GM12872 (cell line): ENCODE data around the gene CNTNAP2.

Experiments used
- TF ChIP-seq, protein P1 (sequence below): IDR thresholded peaks from 3 replicates; pipeline ENCODE4 v1.5.1; 2011; ENCODE audit warnings: low read depth, mild to moderate bottlenecking, low read length, moderate library complexity; ENCODE audit not compliant: insufficient read depth

Gene CNTNAP2

GRCh38 chr7:147541261-147541660 is 1424.7 kb downstream of the CNTNAP2 start:
- TF ChIP-seq, protein P1, sequence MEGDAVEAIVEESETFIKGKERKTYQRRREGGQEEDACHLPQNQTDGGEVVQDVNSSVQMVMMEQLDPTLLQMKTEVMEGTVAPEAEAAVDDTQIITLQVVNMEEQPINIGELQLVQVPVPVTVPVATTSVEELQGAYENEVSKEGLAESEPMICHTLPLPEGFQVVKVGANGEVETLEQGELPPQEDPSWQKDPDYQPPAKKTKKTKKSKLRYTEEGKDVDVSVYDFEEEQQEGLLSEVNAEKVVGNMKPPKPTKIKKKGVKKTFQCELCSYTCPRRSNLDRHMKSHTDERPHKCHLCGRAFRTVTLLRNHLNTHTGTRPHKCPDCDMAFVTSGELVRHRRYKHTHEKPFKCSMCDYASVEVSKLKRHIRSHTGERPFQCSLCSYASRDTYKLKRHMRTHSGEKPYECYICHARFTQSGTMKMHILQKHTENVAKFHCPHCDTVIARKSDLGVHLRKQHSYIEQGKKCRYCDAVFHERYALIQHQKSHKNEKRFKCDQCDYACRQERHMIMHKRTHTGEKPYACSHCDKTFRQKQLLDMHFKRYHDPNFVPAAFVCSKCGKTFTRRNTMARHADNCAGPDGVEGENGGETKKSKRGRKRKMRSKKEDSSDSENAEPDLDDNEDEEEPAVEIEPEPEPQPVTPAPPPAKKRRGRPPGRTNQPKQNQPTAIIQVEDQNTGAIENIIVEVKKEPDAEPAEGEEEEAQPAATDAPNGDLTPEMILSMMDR: no peak

- TF ChIP-seq, protein P1: peak; percentile 36; the same call in 2 of the 3 replicates
These were observed 1430.8 kb downstream of the CNTNAP2 start for GRCh38 chr7:147547252-147547897.

- TF ChIP-seq, protein P1: no peak
These were observed 1439.7 kb downstream of the CNTNAP2 start for GRCh38 chr7:147556317-147556716.

GRCh38 chr7:147563669-147564068 is 1447.1 kb downstream of the CNTNAP2 start:
- TF ChIP-seq, protein P1: no peak

DNA sequence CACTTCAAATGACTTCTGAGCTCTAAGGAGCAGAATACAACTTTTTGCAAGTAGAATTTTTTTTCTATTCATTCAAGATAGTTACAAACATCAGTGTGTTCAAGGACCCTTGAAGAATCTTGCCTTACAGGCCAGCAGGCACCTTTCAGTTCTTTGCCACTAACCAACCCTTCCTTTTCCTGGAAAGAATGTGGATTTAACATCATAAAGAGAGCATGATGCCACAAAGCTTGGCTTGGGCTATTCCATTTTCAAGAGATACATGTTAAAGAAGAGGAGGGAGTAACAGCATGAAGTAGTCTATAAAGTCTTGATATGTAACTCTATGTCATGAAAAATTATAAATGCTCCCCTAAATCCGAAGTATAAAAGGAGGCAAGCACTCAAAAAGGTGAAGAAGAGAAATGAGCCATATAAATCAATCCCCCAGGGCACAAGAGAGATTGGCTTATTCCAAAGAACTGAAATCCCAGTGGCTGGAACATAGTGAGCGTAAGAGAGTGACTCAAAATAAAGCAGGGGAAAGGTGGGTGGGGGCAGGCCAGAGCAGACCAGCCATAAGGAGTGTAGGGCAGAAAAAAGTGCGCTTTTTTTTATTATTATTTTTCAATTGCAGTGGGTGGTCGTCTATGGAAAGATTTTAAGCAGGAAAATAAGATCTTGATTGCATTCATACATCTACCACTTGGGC is 1448.3 kb downstream of the CNTNAP2 start:
- TF ChIP-seq, protein P1: no peak

- TF ChIP-seq, protein P1: no peak
These were observed 1450.4 kb downstream of the CNTNAP2 start for GRCh38 chr7:147567043-147567442.

- TF ChIP-seq, protein P1: no peak
These were observed 1452.7 kb downstream of the CNTNAP2 start for GRCh38 chr7:147569116-147569913.
